NCI-H1930 (cell line): ENCODE measurements around the gene NANS.
"Not testable (repeated sequence)": the region's sequence is repeated elsewhere in the genome, so short reads cannot be mapped to it uniquely, and the experiment has no call there.

Experiments used
- DNase-seq, 2 experiments: peaks; one replicate each; lab custom pipeline; 2025; lab: John Stamatoyannopoulos, UW

The NANS gene

DNA sequence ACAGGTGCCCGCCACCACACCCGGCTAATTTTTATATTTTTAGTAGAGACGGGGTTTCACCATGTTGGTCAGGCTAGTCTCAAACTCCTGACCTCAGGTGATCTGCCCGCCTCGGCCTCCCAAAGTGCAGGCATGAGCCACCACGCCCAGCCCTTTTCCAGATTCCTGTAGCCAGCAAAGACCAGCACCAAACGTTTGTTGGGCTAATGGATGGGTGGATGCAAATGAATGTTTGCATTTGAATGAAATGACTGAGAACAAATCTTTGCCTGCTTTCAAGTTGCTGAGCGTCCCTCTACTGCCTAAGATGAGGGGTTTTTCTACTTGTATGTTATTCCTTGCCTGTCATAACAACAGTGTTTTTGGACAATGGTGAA, 20.0 kb downstream of the NANS start:
- DNase-seq: not testable (repeated sequence)

DNA sequence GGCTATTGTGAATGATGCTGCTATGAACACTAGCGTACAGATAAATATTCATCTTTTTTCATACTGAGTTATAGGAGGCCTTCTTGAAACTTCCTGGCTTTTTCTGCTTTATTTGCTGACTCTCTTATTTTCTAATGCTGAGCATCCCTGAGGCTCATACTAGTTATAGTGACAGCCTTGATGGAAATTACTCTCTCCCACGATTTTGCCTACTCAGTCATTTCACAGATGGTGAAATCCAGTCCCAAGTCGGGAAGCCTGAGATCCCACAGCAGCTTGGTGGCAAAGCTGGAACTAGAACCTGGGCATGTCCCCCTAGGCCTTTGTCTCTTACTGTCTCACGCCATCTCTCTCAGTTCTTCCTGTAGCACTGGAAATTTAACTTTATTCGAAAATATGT, 22.4 kb downstream of the NANS start:
- no peak for DNase-seq

DNA sequence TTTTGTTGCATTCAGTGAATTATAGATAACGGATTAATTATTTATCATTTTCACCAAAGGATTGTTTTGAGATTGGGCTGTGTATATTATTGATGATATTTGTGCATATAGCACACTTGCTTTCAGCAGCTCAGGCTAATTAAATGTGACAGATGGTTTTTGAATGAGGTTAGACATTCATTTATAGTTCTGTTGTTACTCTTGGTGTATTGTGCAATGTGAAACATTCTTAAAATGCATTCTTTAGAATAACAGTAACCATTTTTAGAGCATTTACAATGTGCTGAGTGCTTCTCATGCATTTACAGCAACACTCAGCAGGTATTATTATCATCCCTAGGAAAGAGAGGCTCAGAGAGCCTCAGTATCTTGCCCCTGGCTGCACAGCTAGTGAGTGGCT, 23.8 kb downstream of the NANS start:
- DNase-seq: no peak

DNA sequence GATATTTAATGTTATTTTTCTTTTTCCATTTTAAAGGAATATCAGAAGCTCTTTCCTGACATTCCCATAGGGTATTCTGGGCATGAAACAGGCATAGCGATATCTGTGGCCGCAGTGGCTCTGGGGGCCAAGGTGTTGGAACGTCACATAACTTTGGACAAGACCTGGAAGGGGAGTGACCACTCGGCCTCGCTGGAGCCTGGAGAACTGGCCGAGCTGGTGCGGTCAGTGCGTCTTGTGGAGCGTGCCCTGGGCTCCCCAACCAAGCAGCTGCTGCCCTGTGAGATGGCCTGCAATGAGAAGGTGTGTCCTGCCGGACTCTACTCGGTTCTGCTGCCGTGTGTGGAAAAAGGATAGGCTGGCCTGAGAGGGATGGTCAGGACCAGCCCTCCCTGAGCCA, 24.2 kb downstream of the NANS start:
- no peak for DNase-seq

DNA sequence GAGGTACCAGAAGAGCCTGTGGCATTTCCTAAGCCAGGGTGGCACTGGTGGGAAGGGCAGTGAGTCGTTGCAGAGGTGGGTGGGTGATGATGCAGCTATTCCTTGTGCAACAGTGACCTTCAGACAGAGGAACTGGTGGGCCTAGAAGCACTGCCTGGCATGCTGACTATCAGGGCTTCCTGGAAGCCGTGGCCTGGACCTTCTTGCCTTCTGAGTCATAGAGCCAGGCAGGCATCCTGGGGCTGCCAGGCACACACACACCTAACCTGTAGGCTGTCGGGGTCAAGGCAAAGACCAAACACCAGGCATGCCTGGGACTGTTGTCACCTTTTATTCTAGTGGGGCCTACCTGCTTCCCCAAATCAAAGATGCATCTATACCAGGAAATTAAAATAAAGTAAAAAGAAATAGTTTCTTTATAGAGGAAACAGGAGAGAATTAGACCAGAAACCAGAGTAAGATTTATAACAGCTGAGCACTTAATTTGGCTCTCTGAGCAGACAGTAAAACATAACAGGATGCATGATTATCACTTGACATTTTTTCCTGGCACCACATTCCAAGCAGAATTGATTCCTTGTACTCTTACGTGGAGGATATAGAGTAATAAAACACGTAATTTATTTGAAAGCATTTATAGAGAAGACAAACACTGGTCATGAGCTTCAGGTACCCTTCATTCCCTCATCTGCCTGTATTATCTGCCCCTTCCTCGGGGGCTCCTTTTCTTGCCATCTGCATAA, 25.1 kb downstream of the NANS start:
- DNase-seq: no peak

DNA sequence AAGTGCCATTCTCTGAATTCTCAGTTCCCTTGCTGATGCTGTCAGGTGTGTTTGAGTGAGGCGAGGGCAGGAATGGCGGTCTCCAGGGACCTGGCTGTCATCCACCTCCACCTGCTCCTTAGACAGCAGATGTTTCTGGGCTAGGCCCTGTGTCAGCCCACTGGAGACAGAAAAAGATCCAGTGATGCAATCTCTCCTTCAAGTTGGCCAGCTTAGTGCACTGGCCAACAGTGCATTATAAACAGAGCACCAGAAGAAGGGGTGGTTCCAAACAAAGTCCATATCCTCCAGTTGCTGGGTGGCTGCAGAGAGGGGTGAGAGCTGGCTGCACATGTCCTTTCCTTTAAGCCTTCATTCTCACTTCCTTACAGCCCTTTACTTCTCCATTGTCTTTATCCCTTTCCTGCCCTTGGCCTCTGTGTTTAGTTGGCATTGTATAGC, 26.5 kb downstream of the NANS start:
- no peak for DNase-seq

DNA sequence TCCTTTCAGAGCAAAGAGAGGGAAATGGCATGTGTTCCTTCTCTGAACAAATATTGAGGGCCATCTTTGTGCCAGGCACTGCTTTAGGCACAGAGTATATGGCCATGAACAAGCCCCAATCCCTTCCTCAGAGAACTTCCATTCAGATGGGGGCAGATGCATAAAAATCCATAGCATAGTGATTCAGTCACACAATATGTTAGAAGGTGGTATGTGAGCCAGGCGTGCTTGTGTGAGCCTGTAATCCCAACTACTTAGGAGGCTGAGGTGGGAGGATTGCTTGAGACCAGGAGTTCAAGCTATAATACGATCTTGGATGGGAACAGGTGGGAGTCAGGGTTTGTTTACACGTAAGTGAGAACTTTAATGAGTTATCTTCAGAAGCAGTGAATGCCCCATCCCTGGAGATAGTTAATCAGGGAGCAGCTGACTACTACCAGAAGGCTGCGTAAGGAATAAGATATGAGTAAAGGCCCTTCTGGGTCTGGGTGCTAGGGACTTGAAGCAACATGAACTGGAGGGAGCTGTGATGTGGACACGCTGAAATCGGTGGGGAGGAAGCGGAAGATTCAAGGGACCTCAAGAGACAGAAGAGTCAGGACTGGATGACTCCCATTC, 27.1 kb downstream of the NANS start:
- DNase-seq: no peak

DNA sequence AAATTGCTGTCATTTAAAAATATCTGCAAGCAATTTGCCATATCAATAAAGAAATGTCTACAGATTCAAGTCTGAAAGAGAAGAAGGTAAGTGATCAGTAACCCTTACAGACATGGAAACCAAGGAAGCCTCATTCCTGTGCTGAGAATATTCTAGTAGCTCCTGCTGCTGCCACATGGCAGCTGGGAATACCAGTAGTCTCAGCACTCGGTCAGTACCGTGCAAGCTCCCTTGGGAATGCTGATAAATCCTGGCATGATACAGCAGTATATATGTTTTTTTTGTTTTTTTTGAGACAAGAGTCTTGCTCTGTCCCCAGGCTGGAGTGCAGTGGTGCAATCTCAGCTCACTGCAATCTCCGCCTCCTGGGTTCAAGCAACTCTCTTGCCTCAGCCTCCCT, 27.9 kb downstream of the NANS start:
- DNase-seq: no peak

DNA sequence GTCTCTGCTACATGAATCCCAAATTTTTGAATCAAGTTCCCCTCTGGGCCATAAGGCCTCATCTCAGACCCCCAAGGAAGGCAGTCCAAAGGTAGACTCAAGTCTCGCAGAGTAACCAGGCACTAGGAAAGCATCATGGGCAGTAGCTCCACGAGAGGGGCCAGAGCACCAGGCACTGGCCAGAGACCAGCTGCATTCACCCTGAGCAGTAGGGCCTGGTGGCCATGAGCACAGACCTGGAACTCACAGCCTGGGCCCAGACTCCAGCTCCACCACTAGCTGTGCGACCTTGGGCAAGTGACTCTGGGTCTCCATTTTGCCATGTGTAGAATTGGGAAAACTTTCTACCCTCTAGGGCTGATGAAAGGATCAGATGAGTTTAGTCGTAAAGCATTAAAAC, 28.5 kb downstream of the NANS start:
- no peak for DNase-seq

DNA sequence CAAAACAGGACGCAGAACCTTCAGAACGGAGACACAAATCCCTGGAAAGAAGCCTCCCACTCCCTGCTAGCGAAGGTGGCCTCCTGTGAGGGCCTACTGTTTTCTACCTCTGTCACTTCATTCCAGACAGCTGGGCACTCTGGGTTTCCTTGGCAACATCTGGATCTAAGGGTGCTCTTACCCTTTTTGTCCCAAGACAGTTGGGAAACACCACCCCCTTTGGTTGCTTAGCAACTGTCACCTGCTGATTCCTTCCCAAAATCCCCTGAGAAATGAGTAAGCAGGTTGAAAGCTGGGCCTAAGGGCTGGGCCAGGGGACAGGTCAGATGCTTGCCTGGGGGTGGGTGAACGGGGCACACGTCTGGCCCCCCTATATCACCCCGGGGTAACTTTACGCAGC, 29.4 kb downstream of the NANS start:
- no peak for DNase-seq

DNA sequence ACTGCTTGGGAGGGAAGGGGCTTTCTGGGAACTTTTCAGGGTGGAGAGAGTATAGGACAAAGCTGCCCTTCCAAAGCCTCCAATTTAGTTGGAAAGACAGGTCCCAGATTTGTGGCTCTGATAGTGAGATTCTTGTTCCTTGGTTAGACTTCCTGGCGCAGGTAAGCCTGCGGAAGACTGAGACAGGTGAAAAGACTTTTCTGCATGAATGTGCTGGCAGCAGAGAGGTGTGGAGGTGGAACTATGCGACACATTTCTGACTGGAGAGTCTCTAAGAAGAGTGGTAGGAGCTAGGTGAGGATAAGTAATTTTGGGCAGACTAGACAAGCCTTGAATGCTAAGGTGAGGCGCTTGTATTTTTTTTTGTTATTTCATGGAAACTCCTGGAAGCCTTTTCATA, 29.9 kb downstream of the NANS start:
- no peak for DNase-seq

DNA sequence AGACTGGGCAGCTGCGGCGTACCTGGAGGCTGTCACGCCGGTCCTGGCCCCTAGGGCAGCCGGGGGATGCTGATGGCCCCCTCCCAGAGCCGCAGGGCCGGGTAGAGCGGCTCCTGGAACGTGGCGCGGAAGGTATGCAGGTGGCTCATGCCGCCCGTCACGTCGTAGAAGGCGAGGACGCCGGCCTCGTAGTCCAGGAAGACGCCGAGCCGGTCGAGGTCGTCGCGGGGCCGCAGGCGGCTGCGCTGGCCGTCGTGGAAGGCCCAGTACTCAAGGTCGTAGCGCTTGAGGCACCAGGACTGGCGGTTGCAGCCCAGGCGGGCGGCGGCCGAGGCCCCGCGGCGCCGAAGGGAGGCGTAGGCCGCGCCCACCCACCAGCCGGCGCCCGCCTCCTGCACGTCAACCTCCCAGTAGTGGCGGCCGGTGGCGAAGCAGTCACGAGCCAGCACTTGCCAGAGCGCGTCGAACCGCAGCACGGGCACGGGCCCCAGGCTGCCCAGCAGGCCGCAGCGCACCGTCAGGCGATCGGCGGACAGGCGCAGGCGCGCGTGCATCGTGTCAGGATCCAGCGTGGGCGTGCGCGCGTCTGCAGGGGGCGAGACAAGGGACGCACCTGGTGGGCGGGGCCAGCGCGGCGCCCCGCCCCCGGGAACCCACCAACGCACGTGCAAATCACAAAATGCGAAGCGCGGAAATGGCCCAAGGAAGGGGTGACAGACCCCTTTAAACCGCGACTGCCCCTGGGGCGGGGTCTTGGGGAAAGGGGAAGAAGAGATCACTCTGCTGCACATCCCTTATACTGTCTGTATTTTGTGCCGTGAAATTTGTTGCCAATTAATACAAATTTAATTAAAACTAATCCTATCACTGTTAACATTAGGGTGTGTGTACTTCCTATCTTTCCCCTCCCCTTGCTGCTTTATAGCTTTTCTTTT, 31.2 kb downstream of the NANS start:
- no peak for DNase-seq

DNA sequence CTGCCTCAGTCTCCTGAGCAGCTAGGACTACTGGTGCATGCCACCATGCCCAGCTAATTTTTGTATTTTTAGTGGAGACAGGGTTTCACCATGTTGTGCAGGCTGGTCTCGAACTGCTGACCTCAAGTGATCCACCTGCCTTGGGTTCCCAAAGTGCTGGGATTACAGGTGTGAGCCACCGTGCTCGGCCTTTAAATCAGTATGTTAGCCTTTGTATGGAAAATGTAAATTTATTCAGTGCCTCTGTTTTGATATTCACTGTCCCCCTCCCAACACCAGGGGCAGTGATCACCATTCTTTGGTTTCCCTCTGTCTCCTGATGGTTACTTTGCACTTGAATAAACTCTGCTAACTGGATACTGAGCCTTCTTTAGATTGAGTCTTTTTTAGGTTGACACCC, 34.1 kb downstream of the NANS start:
- not testable (repeated sequence) for DNase-seq

DNA sequence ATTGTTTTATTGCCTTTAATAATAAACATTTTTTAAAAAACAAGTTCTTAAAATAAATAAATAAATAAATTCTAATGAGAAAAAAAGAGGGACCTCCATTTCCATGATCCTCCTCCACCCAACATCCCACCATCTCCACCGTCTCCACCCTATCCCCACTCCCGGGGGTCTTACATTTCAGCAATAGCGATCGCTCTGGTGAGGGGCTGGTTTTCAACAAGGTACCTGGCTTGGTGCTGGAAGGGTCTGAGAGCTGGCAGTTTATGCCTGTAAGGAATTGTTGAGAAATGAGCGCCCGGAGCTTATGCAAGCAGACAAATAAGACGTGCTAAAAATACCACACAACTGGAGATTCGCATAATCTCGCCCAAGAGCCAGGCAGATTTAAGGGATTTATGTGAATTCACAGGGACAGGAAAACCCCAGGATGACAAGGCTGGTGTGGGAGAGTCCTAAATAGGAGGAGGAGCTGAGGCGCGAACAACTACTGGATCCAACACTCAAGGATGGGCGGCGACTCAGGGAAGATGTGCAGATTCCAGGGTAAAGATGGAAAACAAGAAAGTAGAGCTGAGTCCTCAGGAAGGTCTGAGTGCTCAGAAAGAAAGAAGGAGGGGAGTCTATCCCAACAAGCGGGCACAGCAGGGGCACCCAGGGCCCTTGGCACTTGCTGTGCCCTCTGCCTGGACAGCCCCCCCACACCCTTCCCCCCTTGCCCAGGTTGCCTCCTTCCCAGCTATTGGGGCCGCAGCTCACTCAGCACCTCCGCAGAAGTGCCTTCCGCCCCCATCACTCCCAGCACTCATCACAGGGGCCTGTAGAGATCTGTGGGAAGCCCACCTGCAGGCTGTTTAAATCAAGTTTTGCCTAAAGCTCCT, 35.4 kb downstream of the NANS start:
- DNase-seq: no peak

DNA sequence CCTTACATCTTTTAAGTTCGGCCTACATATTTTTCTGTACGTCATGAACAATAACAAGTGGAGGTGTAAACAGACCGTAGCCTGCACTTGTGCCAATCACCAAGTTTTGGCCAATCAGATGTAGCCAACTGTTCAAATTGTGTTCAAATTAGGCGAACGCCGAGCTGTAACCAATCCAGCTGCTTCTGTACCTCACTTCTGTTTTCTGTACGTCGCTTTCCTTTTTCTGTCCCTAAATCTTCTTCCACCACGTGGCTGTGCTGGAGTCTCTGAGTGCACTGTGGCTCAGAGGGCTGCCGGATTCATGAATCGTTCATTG, 36.0 kb downstream of the NANS start:
- DNase-seq: no peak

DNA sequence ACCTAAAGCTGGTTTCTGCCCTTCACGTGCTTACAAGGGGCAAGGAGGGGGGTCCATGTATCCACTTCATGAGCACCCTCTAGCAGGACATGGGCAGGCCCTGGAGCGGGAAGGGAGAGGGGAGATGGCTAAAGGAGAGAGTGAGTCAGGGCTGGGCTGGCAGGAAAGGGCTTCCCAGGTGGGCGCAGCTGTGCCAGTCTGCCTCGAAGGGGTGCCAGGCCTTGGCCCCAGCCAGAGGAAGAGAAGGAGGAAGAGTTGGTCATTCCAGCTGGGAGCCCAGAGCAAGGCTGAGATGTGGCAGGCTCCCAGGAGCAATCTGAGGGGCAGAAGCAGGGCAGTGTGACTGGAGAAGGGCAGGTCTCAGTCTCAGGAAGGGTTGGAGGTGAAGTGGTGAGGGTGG, 37.8 kb downstream of the NANS start:
- no peak for DNase-seq

DNA sequence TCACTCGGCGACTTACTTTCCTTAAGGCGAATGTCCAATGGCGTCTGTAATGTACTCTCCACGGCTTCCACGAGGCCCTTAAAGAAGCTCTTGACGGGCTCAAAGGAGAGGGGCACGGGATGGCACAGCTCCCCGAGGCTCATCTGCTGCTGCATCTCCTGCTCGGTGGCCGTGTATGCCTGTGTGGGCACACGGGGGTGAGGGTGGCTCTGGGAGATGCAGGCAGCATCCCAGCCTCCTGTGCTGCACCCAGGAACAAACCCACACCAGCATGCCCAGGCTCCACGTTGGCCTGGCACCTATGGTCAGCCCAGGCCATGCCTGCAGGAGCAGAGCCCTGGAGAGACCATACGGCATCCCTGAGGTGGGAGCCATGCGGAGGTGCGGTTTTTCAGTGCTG, 38.3 kb downstream of the NANS start:
- no peak for DNase-seq

DNA sequence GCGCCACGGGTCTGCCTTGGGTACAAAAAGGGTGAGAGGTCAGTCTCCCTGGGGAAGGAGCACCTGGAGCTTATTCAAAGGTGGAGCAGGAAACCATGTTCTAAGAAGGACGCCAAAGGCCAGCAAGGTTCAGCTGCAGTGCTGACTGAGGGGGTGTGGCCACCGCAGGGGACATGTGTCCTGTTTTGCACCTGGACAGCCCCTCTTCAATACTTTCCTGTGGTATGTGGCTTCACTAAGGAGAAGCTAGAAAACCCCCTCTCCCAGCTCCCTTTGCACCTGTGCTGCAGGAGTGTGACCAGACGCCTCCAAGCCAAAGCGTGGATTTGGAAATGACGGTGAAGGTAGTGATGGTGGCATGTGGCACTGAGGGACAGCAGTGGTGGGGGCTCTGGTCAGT, 38.9 kb downstream of the NANS start:
- no peak for DNase-seq

DNA sequence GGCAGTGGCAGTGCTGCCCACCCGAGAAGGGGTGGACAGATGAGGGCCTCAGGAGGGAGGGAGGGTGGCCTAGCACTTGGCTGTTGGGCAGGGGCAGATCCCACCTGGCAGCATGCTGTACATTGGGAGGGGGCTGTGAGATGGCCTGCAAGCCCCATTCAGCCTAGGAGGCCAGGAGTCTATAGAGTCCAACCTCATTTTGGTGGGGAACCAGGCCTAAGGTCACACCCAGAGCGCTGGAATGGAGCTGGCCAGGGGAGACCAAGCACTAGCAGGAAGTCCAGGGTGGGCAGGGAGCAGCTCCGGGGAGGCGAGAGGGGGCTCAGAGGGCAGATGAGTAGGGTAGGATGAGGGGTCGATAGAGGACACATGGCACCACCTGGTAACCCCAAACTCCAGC, 39.6 kb downstream of the NANS start:
- no peak for DNase-seq

DNA sequence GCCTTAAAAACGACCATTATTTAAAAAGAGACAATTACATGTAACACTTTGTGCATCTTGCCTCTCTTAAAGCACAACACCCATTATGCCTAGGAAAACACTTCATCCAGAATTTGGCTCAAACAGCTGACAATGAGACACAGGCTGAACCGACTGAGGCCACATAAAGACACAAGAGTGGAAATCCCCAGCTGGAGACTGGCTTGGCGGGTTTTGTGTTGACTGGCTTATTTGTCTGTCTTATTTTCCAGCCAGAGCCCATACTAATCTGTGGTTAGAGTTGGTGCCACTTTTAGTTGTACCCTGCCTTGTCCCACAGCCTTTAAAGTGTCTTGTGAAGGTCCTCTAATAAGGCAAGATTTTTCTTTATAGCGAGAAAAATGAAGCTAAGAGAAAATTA, 41.3 kb downstream of the NANS start:
- DNase-seq: no peak

DNA sequence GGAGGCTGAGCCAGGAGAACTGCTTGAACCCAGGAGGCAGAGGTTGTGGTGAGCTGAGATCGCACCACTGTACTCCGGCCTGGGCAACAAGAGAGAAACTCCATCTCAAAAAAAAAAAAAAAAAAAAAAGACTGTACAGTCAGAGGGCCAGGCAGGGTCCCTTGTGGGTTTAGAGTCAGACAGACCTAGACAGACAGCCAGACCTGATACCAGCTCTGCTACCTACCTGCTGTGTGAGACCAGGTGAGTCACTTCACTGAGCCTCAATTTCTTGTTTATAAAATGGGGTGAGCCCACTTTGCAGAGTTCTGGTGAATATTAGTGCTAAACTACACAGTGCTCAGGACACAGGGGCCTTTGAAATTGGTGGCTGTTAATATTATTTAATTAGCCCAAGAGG, 42.8 kb downstream of the NANS start:
- no peak for DNase-seq

DNA sequence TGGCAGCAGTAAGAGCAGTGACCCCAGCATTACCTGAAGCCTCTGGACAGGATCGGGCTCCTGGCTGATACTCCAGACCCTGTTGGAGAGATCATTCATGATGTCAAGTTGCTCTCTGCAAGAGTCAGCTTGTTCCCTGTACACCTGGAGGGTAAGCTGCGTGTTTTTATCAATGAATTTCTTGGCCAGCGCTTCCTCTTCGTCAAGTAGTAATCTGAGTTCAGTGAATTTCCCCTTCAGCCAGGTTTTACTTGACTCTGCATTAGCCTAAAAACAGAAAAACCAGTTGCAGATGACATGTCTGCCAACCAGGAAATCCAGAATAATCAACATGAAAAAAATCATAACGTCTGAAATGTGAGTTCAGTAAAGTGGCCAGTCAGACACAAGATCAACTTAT, 43.4 kb downstream of the NANS start:
- no peak for DNase-seq
